Stimulated activated CD4-positive, alpha-beta T cell treated with anti-CD3 and anti-CD28 coated beads, TNF-alpha, amount 100 ng/mL, for 48 hours (primary cell): Measurements from ENCODE around the gene EEF2.
"Not testable (repeated sequence)": the region's sequence is repeated elsewhere in the genome, so short reads cannot be mapped to it uniquely, and the experiment has no call there.

Experiments
- DNase-seq, 3 donors: peaks; one replicate each; pipeline ENCODE4 v3.0.0-alpha.2; 2020; ENCODE audit warnings: low read depth in 3 of 3

The EEF2 gene

GRCh38 chr19:3944018-3944721 lies 41.1 kb downstream of the EEF2 start:
- no peak for DNase-seq

GRCh38 chr19:3942790-3943409 lies 42.4 kb downstream of the EEF2 start:
- DNase-seq = no peak

DNA sequence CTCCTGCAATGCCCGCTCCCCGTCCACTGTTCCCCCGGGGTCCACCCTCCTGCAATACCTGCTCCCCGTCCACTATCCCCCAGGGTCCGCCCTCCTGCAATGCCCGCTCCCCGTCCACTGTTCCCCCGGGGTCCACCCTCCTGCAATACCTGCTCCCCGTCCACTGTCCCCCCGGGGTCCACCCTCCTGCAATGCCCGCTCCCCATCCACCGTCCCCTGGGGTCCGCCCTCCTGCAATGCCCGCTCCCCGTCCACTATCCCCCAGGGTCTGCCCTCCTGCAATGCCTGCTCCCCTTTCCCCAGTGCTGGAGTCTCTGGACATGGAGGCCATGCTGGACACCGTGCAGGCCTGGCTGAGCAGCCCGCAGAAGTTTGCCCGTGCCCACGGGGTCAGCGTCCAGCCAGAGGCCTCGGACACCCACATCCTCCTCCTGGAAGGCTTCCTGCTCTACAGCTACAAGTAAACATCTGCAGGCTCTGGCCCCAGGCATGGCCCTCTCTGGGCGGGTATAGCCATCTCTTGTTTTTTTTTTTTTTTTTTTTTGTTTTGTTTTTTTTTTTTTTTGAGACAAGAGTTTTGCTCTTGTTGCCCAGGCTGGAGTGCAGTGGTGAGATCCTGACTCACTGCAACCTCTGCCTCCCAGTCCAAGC lies 46.8 kb downstream of the EEF2 start:
- not testable (repeated sequence) for DNase-seq

DNA sequence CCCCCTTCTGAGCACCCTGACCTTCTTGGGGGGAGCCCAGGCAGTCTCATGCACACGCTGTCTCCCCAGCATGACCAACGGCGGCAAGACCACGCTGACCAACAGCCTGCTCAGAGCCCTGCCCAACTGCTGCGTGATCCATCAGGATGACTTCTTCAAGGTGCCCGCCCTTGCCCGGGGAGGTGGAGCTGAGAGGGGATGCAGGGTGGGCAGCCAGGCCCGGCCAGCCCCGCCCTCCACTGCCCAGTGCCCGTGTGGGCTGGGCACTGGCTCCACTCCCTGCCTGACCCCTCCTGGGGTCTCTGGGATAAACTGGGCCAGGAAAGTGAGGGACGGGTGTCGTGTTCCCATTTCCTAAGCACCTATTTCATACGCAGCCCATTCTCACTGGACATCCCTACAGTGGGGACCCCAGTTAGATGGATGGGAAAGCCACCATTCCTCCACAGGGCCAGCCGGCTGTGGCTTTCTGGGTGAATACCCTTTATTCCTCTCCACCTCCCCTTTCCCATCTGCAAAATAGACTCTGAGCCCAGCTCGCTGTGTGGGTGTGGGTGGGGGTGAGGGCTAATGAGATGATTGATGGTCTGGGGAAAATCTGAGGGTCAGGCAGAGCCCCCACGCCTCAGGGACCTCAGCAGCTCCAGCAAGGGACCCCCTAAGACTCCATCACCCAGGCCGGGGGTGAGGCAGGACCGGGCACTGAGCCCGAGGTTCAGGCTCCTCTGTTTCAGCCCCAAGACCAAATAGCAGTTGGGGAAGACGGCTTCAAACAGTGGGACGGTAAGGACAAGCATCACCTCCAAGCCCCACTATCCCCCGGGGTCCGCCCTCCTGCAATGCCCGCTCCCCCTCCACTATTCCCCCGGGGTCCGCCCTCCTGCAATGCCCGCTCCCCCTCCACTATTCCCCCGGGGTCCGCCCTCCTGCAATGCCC lies 48.5 kb downstream of the EEF2 start:
- DNase-seq = no peak

DNA sequence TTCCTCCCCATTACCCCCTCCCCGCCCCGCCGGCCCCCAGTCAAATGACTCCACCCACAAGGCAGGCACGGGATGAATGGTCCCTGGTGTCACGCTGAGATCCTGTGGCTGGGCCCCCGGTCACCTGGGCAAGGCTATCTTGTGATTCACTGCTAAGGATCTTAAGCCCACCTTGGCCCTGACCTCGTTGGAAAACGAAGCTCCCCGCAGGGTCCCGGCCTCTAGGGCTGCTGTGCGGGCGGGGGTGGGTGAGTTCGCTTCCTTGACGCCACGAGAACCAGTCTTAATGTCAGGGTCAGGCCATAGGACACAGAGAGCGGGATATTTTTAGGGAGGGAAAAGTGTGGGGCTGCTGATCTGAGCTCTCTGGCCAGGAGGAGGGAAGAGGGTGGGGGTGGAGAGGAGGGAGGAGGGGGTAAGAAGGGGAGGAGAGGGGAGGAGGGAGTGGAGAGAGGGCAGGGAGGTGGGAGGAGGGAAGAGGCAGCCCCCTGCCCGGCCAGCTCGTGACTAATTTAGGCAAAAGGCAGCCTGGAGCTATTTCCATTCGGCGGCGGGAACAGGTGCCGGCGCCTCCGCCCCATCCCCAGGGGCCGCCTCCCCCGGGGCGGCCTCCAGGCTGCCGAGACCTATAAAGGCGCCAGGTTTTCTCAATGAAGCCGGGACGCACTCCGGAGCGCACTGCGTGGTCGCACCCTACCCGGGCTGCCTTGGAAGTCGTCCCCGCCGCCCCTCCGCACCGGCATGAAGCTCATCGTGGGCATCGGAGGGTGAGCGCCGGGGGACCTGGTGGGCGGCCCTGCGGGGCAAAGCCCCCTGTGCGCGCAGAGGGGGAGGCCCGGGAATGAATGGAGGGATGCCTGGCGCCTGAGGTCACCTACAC lies 52.1 kb downstream of the EEF2 start, which contains the start of gene NMRK2:
Gene NMRK2 (plus strand): TSS at position 139 of the 880 bp plus-strand sequence. CDS start 603 bp downstream, at position 742.
- no peak for DNase-seq

DNA sequence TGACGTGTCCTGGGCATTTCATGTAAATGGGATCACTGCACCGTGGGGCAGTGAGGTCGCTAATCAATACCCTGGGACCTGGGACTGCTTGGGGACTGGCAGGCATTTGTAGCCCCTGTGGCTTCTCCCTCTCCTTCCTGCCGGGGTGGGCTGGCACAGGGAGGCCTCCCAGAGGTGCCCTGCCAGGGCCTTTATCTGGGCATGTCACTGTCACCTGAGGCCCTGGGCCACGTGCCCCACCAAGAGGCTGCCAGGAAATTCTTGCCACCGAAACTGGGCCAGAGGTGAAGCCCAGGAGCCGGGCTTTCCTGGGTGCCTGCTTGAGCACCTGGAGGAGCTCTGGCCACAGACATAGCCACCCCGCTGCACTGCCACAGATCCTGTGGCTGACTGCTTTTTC lies 54.2 kb downstream of the EEF2 start:
- no peak for DNase-seq
